Aorta (tissue), 5 donors: ENCODE data around the gene ROBO2. TPM values are rescaled to one million over a fixed set of nuclear protein-coding genes. Genes with fewer than 3 reads are reported as not detected.

Experiments used
- ATAC-seq: fragments of 200-7000 bp; cut with Tn5 transposase; one replicate; pipeline ENCODE4 v1.9.1; 2022; ENCODE audit warnings: moderate library complexity; ENCODE audit not compliant: low FRiP score
- DNase-seq, 2 donors: peaks; one replicate each; pipeline ENCODE4 v3.0.0-alpha.2; 2020
- H3K27ac ChIP-seq, 2 donors: one replicate each; pipeline ENCODE4 v1.5.1; 2013; ENCODE audit warnings: low read length in 2 of 2, mild to moderate bottlenecking in 2 of 2, moderate library complexity in 2 of 2, control low read depth in 1 of 2, inconsistent platforms in 1 of 2, low read depth in 1 of 2
- H3K27me3 ChIP-seq, 2 donors: one replicate each; pipeline ENCODE4 v1.6.1; 2013; ENCODE audit warnings: control low read depth in 1 of 2, low read length in 1 of 2, mild to moderate bottlenecking in 1 of 2, moderate library complexity in 1 of 2; ENCODE audit not compliant: insufficient read depth in 2 of 2, control insufficient read depth in 1 of 2
- H3K36me3 ChIP-seq, 2 donors: one replicate each; pipeline ENCODE4 v1.6.1; 2013; ENCODE audit warnings: control low read depth in 1 of 2, low read length in 1 of 2, mild to moderate bottlenecking in 1 of 2; ENCODE audit not compliant: insufficient read depth in 2 of 2, control insufficient read depth in 1 of 2
- H3K4me1 ChIP-seq, 2 donors: one replicate each; pipeline ENCODE4 v1.6.1; 2013; ENCODE audit warnings: low read length in 2 of 2, control low read depth in 1 of 2, mild to moderate bottlenecking in 1 of 2, moderate library complexity in 1 of 2; ENCODE audit not compliant: insufficient read depth in 2 of 2, control insufficient read depth in 1 of 2
- H3K4me3 ChIP-seq, 2 donors: one replicate each; pipeline ENCODE4 v1.5.1; 2013; ENCODE audit warnings: low read length in 2 of 2, control low read depth in 1 of 2, mild to moderate bottlenecking in 1 of 2
- H3K9me3 ChIP-seq: one replicate; pipeline ENCODE4 v1.6.1; 2013; ENCODE audit warnings: mild to moderate bottlenecking, low read length; ENCODE audit not compliant: control insufficient read depth
- WGBS, 2 donors: extraction: QIAGEN DNeasy Blood & Tissue Kit; methylation state at CpG; one replicate each; pipeline ENCODE4 v1.1.7; 2013; 5-methylcytosine and 5-hydroxymethylcytosine counted together
- intact Hi-C, 2 donors: fragments of 100-400 bp; cut with DNase I; formaldehyde crosslinking; loops; one replicate each; pipeline versions ENCODE4 v1.14.2 to v1.15.0; 2022
- polyA plus RNA-seq, 2 donors: library from polyadenylated mRNA; stranded (reverse); fragments of 200-250 nt; gene quantifications; one replicate each; pipeline ENCODE4 v1.2.3, GENCODE V29; 2013
- total RNA-seq, 2 donors: library from RNA; stranded (reverse); fragmentation: NEBNext Ultra II Directional; extraction: Animal tissue kit (Norgen Biotek cat#: 25700); gene quantifications; one replicate each; pipeline ENCODE4 v1.2.1, GENCODE V29; 2021
- donor health status: healthy with polysubstance abuse.
- donor health status: Bipolar disorder and iron deficiency.
- donor health status: DM: no; HTN: no; CAD: no.
- donor health status: DM: no; HTN: no; CAD: no.
- donor health status: DM: yes; HTN: yes; CAD: no.

ROBO2 gene
- total and polyA plus RNA-seq, 4 donors, result 0.05 to 1.3 (median 0.58) TPM

GRCh38 chr3:77427528-77427927 lies 387.6 kb downstream of the ROBO2 start:
- no peaks in the 10 kb centered on the region for H3K36me3 ChIP-seq
- intact Hi-C loops, result no loop called here
- no peak overlapping the region for H3K4me3 ChIP-seq
- DNase-seq (no peak), ATAC-seq (no peak)
- 85% methylated on average over 3 of the region's 3 CpGs for WGBS, 2 donors
- H3K9me3 ChIP-seq, result no peaks in the 10 kb centered on the region
- no peaks in the 10 kb centered on the region for H3K27me3 ChIP-seq
- no peak overlapping the region for H3K27ac ChIP-seq
- no peaks in the 10 kb centered on the region for H3K4me1 ChIP-seq

GRCh38 chr3:77436908-77437307 lies 397.0 kb downstream of the ROBO2 start:
- DNase-seq, result no peak
- Histone ChIP-seq H3K4me3 (no peak overlapping the region), H3K27ac (no peak overlapping the region), H3K9me3 (no peaks in the 10 kb centered on the region), H3K4me1 (no peaks in the 10 kb centered on the region), H3K27me3 (no peaks in the 10 kb centered on the region), H3K36me3 (no peaks in the 10 kb centered on the region)
- intact Hi-C loops, result no loop called here
- no peak for ATAC-seq

- H3K9me3 ChIP-seq, result no peaks in the 10 kb centered on the region
- intact Hi-C loops, result no loop called here
- H3K36me3 ChIP-seq, result no peaks in the 10 kb centered on the region
- no peak for DNase-seq
- H3K4me1 ChIP-seq, result no peaks in the 10 kb centered on the region
- H3K4me3 ChIP-seq, result no peak overlapping the region
- no peaks in the 10 kb centered on the region for H3K27me3 ChIP-seq
- no peak overlapping the region for H3K27ac ChIP-seq
- WGBS, 2 donors, result 90 to 96% methylated on average over 1 of the region's 1 CpG
- ATAC-seq, result no peak
Measured at GRCh38 chr3:77446084-77446483, 406.2 kb downstream of the ROBO2 start.

GRCh38 chr3:77446761-77447160 lies 406.9 kb downstream of the ROBO2 start:
- no peak overlapping the region for H3K27ac ChIP-seq
- H3K4me3 ChIP-seq, result no peak overlapping the region
- H3K9me3 ChIP-seq, result no peaks in the 10 kb centered on the region
- no peak for DNase-seq
- intact Hi-C loops, result no loop called here
- H3K4me1 ChIP-seq, result no peaks in the 10 kb centered on the region
- no peak for ATAC-seq
- no peaks in the 10 kb centered on the region for H3K27me3 ChIP-seq
- no peaks in the 10 kb centered on the region for H3K36me3 ChIP-seq

- intact Hi-C loops, result no loop called here
- Histone ChIP-seq H3K4me3 (no peak overlapping the region), H3K36me3 (no peaks in the 10 kb centered on the region), H3K9me3 (no peaks in the 10 kb centered on the region), H3K27me3 (no peaks in the 10 kb centered on the region), H3K4me1 (no peaks in the 10 kb centered on the region), H3K27ac (no peak overlapping the region)
- ATAC-seq (no peak), DNase-seq (no peak)
- 41 to 42% methylated on average over 6 of the region's 6 CpGs for WGBS, 2 donors
Measured at GRCh38 chr3:77449459-77450350, 409.8 kb downstream of the ROBO2 start.

- H3K9me3 ChIP-seq, result no peaks in the 10 kb centered on the region
- peaks cover 0 to 2% of the 10 kb centered on the region in 2 donors for H3K4me1 ChIP-seq
- 0 to 56% methylated on average over 1 of the region's 1 CpG for WGBS, 2 donors
- ATAC-seq (no peak), DNase-seq (no peak)
- H3K27ac ChIP-seq, result no peak overlapping the region
- H3K27me3 ChIP-seq, result no peaks in the 10 kb centered on the region
- intact Hi-C loops, result no loop called here
- H3K4me3 ChIP-seq, result no peak overlapping the region
- no peaks in the 10 kb centered on the region for H3K36me3 ChIP-seq
Measured at GRCh38 chr3:77456431-77456830, 416.5 kb downstream of the ROBO2 start.

- Histone ChIP-seq H3K4me3 (no peak overlapping the region), H3K36me3 (no peaks in the 10 kb centered on the region), H3K27ac (no peak overlapping the region), H3K27me3 (no peaks in the 10 kb centered on the region), H3K9me3 (no peaks in the 10 kb centered on the region), H3K4me1 (peaks cover 0 to 2% of the 10 kb centered on the region in 2 donors)
- DNase-seq (no peak), ATAC-seq (no peak)
- intact Hi-C loops, result no loop called here
- WGBS, 2 donors, result 62 to 83% methylated on average over 1 of the region's 1 CpG
Measured at GRCh38 chr3:77456906-77457305, 417.0 kb downstream of the ROBO2 start.

- Histone ChIP-seq H3K36me3 (no peaks in the 10 kb centered on the region), H3K4me1 (peaks cover 0 to 2% of the 10 kb centered on the region in 2 donors), H3K27me3 (no peaks in the 10 kb centered on the region), H3K9me3 (no peaks in the 10 kb centered on the region), H3K4me3 (no peak overlapping the region), H3K27ac (no peak overlapping the region)
- intact Hi-C loops, result loop anchor here in 1 of 2 donors (10.0 kb wide), 1 partner anchor 135 kb away; no protein-coding TSS in a partner anchor
- WGBS, 2 donors, result 93 to 94% methylated on average over 7 of the region's 7 CpGs
- DNase-seq (no peak), ATAC-seq (no peak)
Measured at GRCh38 chr3:77459926-77460325, 420.0 kb downstream of the ROBO2 start.

GRCh38 chr3:77460326-77460725 lies 420.4 kb downstream of the ROBO2 start:
- intact Hi-C loops, result loop anchor here in 1 of 2 donors (10.0 kb wide), 1 partner anchor 136 kb away; no protein-coding TSS in a partner anchor
- ATAC-seq (no peak), DNase-seq (no peak)
- H3K27me3 ChIP-seq, result no peaks in the 10 kb centered on the region
- H3K4me3 ChIP-seq, result no peak overlapping the region
- no peaks in the 10 kb centered on the region for H3K36me3 ChIP-seq
- H3K27ac ChIP-seq, result no peak overlapping the region
- WGBS, 2 donors, result 5 to 10% methylated on average over 3 of the region's 3 CpGs
- peaks cover 0 to 2% of the 10 kb centered on the region in 2 donors for H3K4me1 ChIP-seq
- no peaks in the 10 kb centered on the region for H3K9me3 ChIP-seq
